DMS79 (cell line): Measurements from ENCODE around the gene ZNF333.
"Not testable (repeated sequence)": the region's sequence is repeated elsewhere in the genome, so short reads cannot be mapped to it uniquely, and the experiment has no call there.

Source experiments
- DNase-seq: peaks from one replicate; lab custom pipeline; 2025; lab: John Stamatoyannopoulos, UW

ZNF333 gene

GRCh38 chr19:14769201-14769600 lies 79.4 kb downstream of the ZNF333 start:
- DNase-seq = no peak

DNA sequence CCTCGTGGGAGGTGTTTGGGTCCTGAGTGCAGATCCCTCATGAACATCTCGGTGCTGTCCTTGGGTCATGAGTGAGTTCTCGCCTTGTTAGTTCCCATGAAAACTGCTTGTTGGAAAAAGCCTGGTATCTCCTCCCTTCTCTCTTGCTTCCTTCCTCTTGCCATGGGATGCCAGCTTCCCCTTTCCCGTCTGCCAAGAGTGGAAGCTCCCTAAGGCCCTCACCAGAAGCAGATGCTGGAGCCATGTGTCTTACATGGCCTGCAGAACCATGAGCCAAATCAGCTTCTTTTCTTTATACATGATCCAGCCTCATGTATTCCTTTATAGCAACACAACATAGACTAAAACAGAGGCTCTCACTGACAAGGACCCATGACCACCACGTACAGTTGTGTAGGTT lies 80.3 kb downstream of the ZNF333 start:
- no peak for DNase-seq

DNA sequence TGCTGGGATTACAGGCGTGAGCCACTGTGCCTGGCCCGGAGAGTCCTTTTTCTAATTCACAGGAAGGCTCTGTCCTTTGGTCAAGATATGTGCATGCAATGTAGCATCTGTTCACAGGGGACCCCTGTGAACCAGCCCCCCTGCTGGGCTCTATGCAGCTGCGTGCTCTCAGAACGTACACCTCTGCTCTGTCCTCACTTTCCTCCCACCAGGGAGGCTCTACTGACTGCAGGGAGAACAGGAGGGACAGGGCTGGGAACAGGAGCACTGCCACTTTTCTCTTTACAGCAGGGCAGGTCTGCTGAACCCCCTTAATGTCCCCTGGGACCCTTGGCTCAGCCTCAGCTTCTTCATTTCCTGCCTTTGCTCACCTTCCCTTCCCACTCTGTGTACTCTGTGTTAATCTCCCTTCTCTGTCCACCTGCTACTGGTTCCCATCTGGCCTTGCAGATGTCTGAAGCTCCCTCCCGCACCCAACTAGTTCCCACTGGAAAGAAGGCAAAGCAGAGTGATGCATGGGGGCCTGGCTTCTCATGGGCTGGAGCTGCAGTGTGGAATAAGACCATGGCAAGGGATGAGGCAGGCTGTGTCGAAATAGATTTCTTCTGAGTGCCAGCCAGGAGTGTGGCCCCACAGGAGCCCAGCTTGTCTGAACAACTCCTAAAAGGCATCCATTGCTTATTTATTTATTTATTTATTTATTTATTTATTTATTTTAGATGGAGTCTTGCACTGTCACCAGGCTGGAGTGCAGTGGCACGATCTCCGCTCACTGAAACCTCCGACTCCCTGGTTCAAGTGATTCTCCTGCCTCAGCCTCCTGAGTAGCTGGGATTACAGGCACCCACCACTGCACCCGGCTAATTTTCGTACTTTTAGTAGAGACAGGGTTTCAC lies 81.3 kb downstream of the ZNF333 start:
- DNase-seq = no peak

- no peak for DNase-seq
Measured at GRCh38 chr19:14772467-14772866, 82.6 kb downstream of the ZNF333 start.

DNA sequence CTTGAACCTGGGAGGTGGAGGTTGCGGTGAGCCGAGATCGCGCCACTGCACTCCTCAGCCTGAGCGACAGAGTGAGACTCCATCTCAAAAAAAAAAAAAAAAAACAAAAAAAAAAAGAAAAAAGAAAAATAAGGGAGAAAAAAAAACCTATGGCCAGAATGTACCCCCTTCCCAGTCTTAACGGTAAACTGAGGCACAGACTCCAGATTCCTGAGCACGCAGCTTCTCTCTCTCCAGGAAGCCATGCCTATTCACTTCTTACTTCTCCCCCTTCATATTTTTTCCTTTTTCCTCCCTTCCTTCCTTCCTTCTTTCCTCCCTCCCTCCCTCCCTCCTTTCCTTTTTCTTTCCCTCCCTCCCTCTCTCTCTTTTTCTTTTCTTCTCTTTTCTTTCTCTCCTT lies 83.1 kb downstream of the ZNF333 start:
- no peak for DNase-seq

- DNase-seq = not testable (repeated sequence)
Measured at GRCh38 chr19:14773722-14774121, 83.9 kb downstream of the ZNF333 start.

GRCh38 chr19:14774373-14774772 lies 84.5 kb downstream of the ZNF333 start:
- DNase-seq = no peak

GRCh38 chr19:14775326-14775725 lies 85.5 kb downstream of the ZNF333 start:
- not testable (repeated sequence) for DNase-seq

DNA sequence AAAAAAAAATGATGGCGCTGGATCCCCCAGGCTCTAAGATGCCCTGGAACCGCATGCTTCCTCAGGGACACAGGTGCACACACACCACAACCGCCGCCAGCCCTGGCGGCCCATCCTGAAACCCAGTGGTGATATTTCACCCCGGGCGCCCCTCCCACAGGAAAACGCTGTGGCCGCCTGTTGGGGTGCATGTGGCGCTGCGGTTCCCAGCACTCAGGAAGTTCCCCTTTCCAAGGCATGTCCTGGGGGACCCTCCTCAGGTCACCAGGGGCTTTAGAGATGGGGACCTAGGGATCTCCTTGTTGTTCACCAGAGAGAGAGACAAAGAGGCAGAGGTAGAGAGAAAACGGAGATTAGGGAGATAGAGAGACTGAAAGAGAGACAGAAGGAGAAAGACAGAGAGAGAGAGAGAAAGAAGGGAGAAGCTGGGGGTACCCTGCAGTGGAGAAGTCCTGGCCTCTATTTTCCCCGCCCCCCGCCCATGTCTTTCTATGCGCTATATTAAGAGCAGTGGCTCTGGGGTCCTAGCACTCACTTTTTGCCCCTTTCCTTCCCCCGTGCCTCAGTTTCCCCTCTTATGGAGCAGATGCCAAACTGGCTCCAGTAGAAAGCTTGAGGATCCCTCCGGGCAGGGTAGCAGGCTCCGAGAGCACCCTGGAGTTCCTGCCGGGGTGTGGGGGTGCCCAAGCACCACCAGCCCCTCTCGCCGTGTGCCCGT lies 86.2 kb downstream of the ZNF333 start:
- DNase-seq = no peak

- DNase-seq = not testable (repeated sequence)
Measured at GRCh38 chr19:14777645-14778044, 87.8 kb downstream of the ZNF333 start.

DNA sequence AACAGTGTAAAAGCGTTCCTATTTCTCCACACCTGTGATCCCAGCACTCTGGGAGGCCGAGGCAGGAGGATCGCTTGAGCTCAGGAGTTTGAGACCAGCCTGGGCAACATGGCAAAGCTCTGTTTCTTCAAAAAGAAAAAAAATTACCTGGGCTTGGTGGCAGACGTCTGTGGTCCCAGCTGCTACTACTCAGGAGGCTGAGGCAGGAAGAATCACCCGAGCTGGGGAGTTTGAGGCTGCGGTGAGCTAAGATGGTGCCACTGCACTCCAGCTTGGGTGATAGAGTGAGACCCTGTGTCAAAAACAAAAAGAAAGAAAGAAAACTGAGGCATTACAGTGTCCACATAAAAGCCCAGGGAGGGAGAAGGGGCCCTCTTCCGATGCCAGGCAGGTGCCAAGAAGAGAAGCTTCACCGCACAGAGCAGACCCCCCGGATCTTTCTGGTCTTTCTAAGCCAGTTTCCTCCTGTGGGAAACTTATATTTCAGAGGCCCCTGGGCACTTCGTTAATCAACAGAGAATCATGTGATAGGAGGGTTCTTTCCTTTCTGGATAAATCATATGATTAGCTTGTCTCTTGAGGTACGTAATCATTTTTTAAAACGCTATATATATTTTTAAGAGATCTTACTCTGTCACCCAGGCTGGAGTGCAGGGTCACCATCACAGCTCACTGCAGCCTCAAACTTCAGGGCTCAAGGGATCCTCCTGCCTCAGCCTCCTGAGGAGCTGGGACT lies 88.4 kb downstream of the ZNF333 start, which contains the start of gene ADGRE2:
Gene ADGRE2, minus strand, starts transcription at position 451 of the 736 bp plus-strand sequence. CDS start 1,804 bp downstream, outside the sequence.
- not testable (repeated sequence) for DNase-seq

- DNase-seq = no peak
Measured at GRCh38 chr19:14779151-14779550, 89.3 kb downstream of the ZNF333 start.

DNA sequence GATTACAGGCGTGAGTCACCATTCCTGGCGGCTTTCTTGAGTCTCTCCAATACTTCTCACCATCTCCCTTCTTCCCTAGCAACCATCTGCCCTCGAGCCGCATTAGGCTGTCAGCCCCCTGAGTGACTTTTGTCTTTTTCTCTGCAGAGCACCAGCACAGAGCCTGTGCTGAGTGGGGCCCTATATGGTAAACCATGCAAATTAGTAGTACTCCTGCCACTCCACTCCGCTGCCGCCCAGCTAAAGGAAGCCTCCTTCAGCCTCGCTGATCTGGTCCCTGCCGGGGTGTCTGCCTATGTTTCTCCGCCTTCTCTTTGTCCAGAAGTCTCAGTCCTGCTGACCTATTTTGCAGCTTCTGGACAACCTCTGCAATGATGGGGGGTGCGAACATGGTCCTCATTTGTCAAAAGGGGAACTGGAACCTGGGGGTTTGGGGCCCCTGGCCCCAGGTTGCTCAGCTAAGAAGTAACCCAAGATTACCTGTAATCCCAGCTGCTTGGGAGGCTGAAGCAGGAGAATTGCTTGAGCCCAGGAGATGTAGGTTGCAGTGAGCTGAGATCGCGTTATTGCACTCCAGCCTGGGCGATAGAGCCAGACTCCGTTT lies 90.9 kb downstream of the ZNF333 start:
- not testable (repeated sequence) for DNase-seq

DNA sequence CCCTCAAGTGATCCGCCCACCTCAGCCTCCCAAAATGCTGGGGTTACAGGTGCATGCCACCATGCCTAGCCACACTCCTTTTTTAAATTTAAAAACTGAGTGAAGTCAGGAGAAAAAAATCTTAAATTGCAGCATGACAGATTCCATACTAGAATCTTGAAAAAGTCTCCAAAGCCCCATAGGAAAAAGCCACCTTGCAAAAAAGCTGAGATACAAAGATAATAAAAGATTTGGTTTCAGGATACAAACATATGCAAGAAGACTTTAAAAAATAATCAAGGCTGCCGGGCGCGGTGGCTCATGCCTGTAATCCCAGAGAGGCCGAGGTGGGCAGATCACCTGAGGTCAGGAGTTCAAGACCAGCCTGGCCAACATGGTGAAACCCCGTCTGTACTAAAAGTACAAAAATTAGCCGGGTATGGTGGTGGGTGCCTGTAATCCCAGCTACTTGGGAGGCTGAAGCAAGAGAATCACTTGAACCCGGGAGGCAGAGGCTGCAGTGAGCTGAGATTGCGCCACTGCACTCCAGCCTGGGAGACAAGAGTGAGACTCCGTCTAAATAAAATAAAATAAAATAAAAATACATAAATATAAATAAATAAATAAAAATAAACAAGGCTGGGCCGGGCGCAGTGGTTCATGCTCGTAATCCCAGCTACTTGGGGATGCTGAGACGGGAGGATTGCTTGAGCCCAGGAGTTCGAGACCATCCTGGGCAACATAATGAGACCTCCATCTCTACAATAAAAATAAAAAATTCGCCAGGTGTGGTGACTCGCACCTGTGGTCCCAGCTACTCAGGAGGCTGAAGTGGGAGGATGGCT lies 92.1 kb downstream of the ZNF333 start:
- DNase-seq = not testable (repeated sequence)

GRCh38 chr19:14782626-14783409 lies 93.0 kb downstream of the ZNF333 start:
- DNase-seq = no peak
